Psoas muscle (tissue), 8 donors: ENCODE measurements around the gene OSM. TPM values are rescaled to one million over a fixed set of nuclear protein-coding genes. Genes with fewer than 3 reads are reported as not detected.

Experiments
- ATAC-seq, 4 donors: fragments of 200-7000 bp; cut with Tn5 transposase; one replicate each; pipeline ENCODE4 v1.9.1; 2020; ENCODE audit warnings: moderate library complexity in 3 of 4, mild to moderate bottlenecking in 2 of 4
- DNase-seq, 2 donors: peaks; one replicate each; pipeline ENCODE4 v3.0.0-alpha.2; 2020
- H3K27ac ChIP-seq: fragments of 200-600 bp; one replicate; pipeline ENCODE4 v1.8.0; 2022
- H3K27me3 ChIP-seq, 3 donors: fragments of 200-600 bp in 1 of 3; one replicate each; pipeline versions ENCODE4 v1.6.1 to v1.8.0; 2013 to 2022; ENCODE audit warnings: low read length in 2 of 3, mild to moderate bottlenecking in 2 of 3, moderate library complexity in 1 of 3; ENCODE audit not compliant: insufficient read depth in 3 of 3
- H3K36me3 ChIP-seq, 2 donors: fragments of 200-600 bp in 1 of 2; one replicate each; pipeline versions ENCODE4 v1.6.1 to v1.8.0; 2013 to 2022; ENCODE audit warnings: low read depth in 1 of 2, mild to moderate bottlenecking in 1 of 2, moderate library complexity in 1 of 2; ENCODE audit not compliant: insufficient read depth in 1 of 2
- H3K4me1 ChIP-seq: fragments of 200-600 bp; one replicate; pipeline ENCODE4 v1.8.0; 2022
- H3K4me3 ChIP-seq: fragments of 200-600 bp; one replicate; pipeline ENCODE4 v1.8.0; 2022; ENCODE audit warnings: mild to moderate bottlenecking
- H3K9me3 ChIP-seq: fragments of 200-600 bp; one replicate; pipeline ENCODE4 v1.8.0; 2022
- WGBS, 3 donors: extraction: QIAGEN DNeasy Blood & Tissue Kit; methylation state at CpG; one replicate each; pipeline versions ENCODE4 v1.1.6 to v1.1.7; 2013; 5-methylcytosine and 5-hydroxymethylcytosine counted together
- intact Hi-C, 2 donors: fragments of 100-400 bp; cut with DNase I; formaldehyde crosslinking; loops; one replicate each; pipeline versions ENCODE4 v1.11.0 to v1.14.2; 2022
- polyA plus RNA-seq, 3 donors: library from polyadenylated mRNA; stranded (reverse); fragments of 200-250 nt; gene quantifications; one replicate each; pipeline ENCODE4 v1.2.3, GENCODE V29; 2013
- total RNA-seq, 4 donors: library from RNA; stranded (reverse); fragmentation: NEBNext Ultra II Directional in 2 of 4; extraction: Animal tissue kit (Norgen Biotek cat#: 25700) in 2 of 4; gene quantifications; one replicate each; pipeline versions ENCODE4 v1.2.1 to v1.2.4, GENCODE V29; 2021 to 2023
- TF ChIP-seq, protein P1 (sequence below): fragments of 200-600 bp; IDR thresholded peaks from one replicate; pipeline ENCODE4 v1.8.0; 2022; ENCODE audit warnings: antibody characterized with exemption
- donor health status: healthy with polysubstance abuse.
- donor health status: DM: no; HTN: no; CAD: no; lungs with moderate emphysema.
- donor health status: Bipolar disorder and iron deficiency.
- donor health status: healthy.
- donor health status: DM: yes; HTN: yes; CAD: no.
- donor health status: DM: no; HTN: no; CAD: no.
- donor health status: DM: no; HTN: no; CAD: no.
- donor health status: DM: yes; HTN: yes; CAD: no.

OSM gene
- total and polyA plus RNA-seq, 7 donors: 0.08 to 0.39 (median 0.23) TPM; not detected in 3

DNA sequence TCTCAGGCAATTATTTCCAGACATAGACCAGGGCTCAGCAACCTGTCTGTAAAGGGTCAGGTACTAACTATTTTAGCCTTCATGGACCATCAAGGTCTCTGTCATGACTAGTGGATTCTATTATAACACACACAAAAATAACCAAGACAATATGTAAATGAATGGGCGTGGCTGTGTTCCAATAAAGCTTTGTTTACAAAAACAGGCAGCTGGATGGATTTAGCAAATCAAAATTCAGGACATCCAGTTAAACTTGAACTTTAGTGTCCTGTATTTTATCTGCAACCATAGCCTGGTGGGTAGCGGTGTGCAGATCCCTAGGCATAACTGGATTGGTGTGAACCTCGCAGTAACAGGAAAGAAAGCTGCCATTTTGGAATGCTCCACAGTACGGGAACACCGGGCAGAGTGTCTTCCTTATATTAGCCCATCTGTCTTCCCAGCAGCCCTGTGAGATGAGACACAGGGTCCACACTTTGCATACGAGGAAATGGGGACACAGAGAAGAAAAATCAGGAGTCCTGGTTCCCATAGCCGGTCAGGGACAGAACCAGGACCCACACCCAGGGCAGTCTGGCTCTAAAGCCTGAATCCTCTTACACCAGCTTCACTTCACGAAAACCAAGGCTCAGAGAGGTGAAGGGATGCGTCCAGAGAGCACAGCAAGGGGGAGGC lies 35.7 kb downstream of the OSM start:
- H3K36me3 ChIP-seq: no peaks in the 10 kb centered on the region
- H3K27me3 ChIP-seq: peaks cover 0 to 45% (median 13%) of the 10 kb centered on the region in 3 donors
- 76 to 89% (median 79%) methylated on average over 9 of the region's 9 CpGs for WGBS, 3 donors
- ATAC-seq (no peak), DNase-seq (no peak)
- H3K9me3 ChIP-seq: no peaks in the 10 kb centered on the region
- TF ChIP-seq, protein P1, sequence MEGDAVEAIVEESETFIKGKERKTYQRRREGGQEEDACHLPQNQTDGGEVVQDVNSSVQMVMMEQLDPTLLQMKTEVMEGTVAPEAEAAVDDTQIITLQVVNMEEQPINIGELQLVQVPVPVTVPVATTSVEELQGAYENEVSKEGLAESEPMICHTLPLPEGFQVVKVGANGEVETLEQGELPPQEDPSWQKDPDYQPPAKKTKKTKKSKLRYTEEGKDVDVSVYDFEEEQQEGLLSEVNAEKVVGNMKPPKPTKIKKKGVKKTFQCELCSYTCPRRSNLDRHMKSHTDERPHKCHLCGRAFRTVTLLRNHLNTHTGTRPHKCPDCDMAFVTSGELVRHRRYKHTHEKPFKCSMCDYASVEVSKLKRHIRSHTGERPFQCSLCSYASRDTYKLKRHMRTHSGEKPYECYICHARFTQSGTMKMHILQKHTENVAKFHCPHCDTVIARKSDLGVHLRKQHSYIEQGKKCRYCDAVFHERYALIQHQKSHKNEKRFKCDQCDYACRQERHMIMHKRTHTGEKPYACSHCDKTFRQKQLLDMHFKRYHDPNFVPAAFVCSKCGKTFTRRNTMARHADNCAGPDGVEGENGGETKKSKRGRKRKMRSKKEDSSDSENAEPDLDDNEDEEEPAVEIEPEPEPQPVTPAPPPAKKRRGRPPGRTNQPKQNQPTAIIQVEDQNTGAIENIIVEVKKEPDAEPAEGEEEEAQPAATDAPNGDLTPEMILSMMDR: no peak
- no peak overlapping the region for H3K4me3 ChIP-seq
- H3K4me1 ChIP-seq: no peaks in the 10 kb centered on the region
- intact Hi-C loops: no loop called here
- H3K27ac ChIP-seq: no peak overlapping the region

- H3K9me3 ChIP-seq: no peaks in the 10 kb centered on the region
- H3K27me3 ChIP-seq: peaks cover 0 to 46% (median 13%) of the 10 kb centered on the region in 3 donors
- ATAC-seq: no peak
- H3K4me3 ChIP-seq: no peak overlapping the region
- WGBS, 3 donors: 92 to 95% (median 94%) methylated on average over 3 of the region's 3 CpGs
- DNase-seq: no peak
- H3K36me3 ChIP-seq: no peaks in the 10 kb centered on the region
- TF ChIP-seq, protein P1: no peak
- intact Hi-C loops: no loop called here
- no peak overlapping the region for H3K27ac ChIP-seq
- H3K4me1 ChIP-seq: no peaks in the 10 kb centered on the region
These were observed 36.3 kb downstream of the OSM start for GRCh38 chr22:30230330-30230729.

DNA sequence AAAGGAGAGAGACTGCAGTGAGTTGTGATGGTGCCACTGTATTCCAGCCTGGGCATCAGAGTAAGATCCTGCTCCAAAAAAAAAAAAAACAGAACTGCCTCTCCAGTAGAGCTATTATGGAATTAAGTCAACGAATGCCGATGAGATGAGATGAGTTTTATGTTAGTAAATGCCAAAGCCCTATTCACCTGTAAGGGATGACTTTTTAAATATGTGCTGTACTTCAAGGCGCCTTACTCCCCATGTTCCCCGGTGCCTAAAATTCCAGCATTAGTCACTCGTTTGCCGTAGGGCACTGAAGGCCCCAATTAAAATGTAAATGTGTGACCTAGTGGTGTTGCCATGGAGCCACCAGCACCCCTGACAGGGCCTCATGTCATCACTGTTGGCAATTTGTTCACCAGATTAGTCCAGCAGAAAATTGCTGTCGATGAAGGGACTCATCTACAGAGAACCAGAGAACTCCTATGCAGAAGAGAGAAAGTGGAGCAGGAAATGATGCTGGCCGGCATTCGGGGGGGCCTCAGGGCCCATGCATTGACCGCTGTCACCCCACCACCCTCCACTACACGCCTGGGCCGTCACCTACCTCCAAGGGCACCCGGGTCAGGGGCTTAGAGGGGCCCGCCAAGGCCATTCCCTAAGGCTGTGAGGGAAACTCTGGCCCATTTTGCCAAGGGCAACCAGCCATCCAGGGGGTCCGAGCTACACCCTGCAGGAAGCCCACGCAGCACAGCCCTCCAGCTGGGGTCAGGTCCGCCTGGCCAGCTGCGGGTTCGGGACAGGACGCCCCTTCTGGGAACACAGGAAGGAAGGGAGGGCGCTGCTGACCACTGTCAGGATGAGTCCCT lies 37.9 kb downstream of the OSM start:
- ATAC-seq (no peak), DNase-seq (no peak)
- TF ChIP-seq, protein P1: no peak
- Histone ChIP-seq H3K27me3 (peaks cover 0 to 54% (median 15%) of the 10 kb centered on the region in 3 donors), H3K27ac (no peak overlapping the region), H3K9me3 (no peaks in the 10 kb centered on the region), H3K4me3 (no peak overlapping the region), H3K36me3 (no peaks in the 10 kb centered on the region), H3K4me1 (no peaks in the 10 kb centered on the region)
- intact Hi-C loops: no loop called here
- 53 to 56% (median 54%) methylated on average over 20 to 21 of the region's 21 CpGs for WGBS, 3 donors

DNA sequence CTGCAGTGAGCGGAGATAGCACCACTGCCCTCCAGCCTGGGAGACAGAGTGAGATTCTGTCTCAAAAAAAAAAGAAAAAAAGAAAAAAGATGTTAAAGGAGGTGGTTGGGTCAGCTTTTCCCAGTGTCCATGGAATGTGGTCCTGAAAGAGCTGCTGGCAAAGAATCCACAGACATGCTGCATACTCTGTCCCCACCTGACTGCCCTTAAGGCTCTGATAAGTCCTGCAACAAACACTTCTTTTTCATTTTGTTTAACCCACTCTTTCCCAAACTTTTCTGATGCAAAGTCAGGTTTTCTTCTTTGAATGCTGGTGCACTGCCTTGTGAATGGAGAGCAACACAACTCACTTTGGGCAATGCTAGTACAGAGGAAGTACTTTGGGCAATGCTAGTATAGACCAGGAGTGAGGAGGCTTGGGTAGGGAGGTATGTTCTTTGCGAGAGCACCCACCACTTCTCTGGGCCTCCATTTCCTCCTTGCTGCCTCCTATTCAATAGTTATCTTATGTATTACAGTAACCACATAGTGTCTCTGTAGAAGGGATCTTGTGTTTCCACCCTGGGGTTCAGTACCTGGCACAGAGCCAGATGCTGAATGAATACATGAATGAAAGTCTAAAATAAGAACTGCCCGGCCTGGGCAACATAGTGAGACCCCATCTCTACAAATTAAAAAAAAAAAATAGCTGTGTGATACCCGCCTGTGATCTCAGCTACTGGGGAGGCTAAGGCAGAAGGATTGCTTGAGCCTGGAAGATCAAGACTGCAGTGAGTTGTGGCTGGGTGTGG lies 39.0 kb downstream of the OSM start:
- no peak overlapping the region for H3K27ac ChIP-seq
- H3K4me1 ChIP-seq: no peaks in the 10 kb centered on the region
- 91 to 92% (median 91%) methylated on average over 4 of the region's 4 CpGs for WGBS, 3 donors
- no peak overlapping the region for H3K4me3 ChIP-seq
- H3K27me3 ChIP-seq: peaks cover 0 to 49% (median 10%) of the 10 kb centered on the region in 3 donors
- intact Hi-C loops: no loop called here
- DNase-seq (no peak), ATAC-seq (no peak)
- H3K36me3 ChIP-seq: no peaks in the 10 kb centered on the region
- TF ChIP-seq, protein P1: no peak
- no peaks in the 10 kb centered on the region for H3K9me3 ChIP-seq
